ENCODE results near the gene GLP1R. TPM values are rescaled to one million over a fixed set of nuclear protein-coding genes. Genes with fewer than 3 reads are reported as not detected.

GLP1R gene
- total and polyA plus RNA-seq, 2 of the 13 experiments (the other 11 are each of a cell fraction or from before 2014, with no cell fraction given), result not detected

DNA sequence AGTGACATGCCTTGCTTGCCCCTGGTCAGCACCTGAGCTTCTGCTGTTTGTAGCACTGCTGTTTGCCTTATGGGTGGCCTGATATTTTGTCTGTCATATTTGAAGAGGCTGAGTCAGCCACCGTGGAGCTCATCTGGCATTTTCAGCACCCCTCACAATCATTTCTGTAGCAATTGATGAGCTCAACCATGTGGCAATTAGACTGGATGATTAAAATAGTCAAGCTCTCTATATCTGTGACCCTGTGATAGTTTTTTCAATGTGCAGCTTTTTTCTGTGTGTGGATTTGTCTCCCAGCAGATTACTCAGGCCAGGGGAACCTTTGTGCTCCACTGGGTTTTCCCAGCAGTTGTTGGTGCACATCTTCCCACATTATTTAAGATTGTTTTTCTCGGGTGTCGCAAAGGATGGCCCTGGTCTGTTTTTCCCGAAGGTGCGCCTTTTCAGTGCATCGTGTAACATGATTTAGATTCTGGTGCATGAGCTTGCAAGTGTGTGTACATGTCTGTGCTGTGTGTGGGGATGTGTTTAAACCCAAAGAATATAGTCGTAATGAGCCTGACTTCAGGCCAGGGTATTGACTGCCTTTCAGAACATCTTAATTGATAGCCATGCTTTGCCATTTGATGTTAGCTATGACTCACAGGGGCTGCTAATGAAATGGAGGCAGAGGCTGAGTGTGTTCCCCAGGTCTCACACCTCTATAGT is 31.6 kb upstream of the GLP1R start:
- Histone ChIP-seq H3K79me2 (ENCODE audit: insufficient read depth, low read length) (no peaks in the 10 kb centered on the region), H3K4me3 (replicated peaks in 1 of 3; ENCODE audit: insufficient read depth in 1 of 3, low read depth in 2 of 3, low read length in 3 of 3) (no peak overlapping the region), H2AFZ (ENCODE audit: low read length) (no peak overlapping the region), H3K36me3 (replicated peaks in 1 of 2; ENCODE audit: control insufficient read depth in 1 of 2, insufficient read depth in 2 of 2, low read length in 2 of 2) (no peaks in the 10 kb centered on the region), H3K9ac (ENCODE audit: insufficient read depth, low read depth, low read length) (no peak overlapping the region), H4K20me1 (ENCODE audit: insufficient read depth, low read length) (no peaks in the 10 kb centered on the region), H3K9me3 (ENCODE audit: low read length) (no peaks in the 10 kb centered on the region), H3K27me3 (ENCODE audit: control insufficient read depth in 1 of 2, insufficient read depth in 2 of 2, low read length in 2 of 2) (no peaks in the 10 kb centered on the region; a peak in 1 of 5 replicates), H3K4me1 (ENCODE audit: insufficient read depth, low read length) (no peaks in the 10 kb centered on the region), H3K4me2 (ENCODE audit: low read depth, low read length) (no peak overlapping the region), H3K27ac (ENCODE audit: extremely low read length, insufficient read depth, low read length) (no peak overlapping the region)
- no TSS peak for BruUV-seq (replicated peaks)
- intact Hi-C loops (cut with micrococcal nuclease; ENCODE audit: unreplicated experiment) (no loop called here), in situ Hi-C loops (cut with HindIII; ENCODE audit: extremely low pct_ligation_motif_present, low pct_unique_long_range_greater_than_20kb) (no loop called here)
- ChIA-PET CTCF (ENCODE audit: low intra/inter-chr PET ratio, low total read pairs) (no interaction called here), POLR2A (no interaction called here)
- whole genome bisulfite sequencing (ENCODE audit: low lambda C conversion rate), result 38% methylated on average over 7 of the region's 7 CpGs
- FAIRE-seq (no peak), DNase-seq (ENCODE audit: low spot score) (no peak), ATAC-seq (no peak)
- TF ChIP-seq ZNF776 (CRISPR knock-in tag; IDR thresholded peaks at IDR 0.05) (no peak), NFKB2 (CRISPR knock-in tag; IDR thresholded peaks at IDR 0.05; ENCODE audit: borderline replicate concordance) (no peak), HDAC1 (CRISPR knock-in tag; IDR thresholded peaks at IDR 0.05) (no peak), SNAI1 (CRISPR knock-in tag; IDR thresholded peaks at IDR 0.05; ENCODE audit: borderline replicate concordance) (no peak), MTF1 (CRISPR knock-in tag; IDR thresholded peaks at IDR 0.05) (no peak), ZNF124 (CRISPR knock-in tag; IDR thresholded peaks at IDR 0.05) (no peak)

DNA sequence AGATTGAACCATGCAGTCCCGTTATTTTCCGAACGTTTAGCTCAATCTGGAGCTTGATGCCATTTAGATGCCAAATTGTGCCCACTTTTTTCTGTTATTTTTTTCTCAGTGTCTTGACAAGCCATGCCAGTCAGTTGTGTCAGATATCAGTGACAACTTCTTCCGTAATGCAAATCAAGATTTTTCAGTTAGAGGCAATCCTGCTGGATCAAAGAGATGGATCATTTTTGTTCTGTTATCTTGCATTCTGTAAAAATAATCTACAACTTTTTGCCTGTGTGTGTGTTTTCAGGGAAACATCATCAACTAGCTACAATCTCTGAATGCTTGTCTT is 31.1 kb upstream of the GLP1R start:
- Histone ChIP-seq H3K27me3 (ENCODE audit: control insufficient read depth in 1 of 2, insufficient read depth in 2 of 2, low read length in 2 of 2) (no peaks in the 10 kb centered on the region; a peak in 1 of 5 replicates), H2AFZ (ENCODE audit: low read length) (no peak overlapping the region), H3K27ac (ENCODE audit: extremely low read length, insufficient read depth, low read length) (no peak overlapping the region), H3K4me1 (ENCODE audit: insufficient read depth, low read length) (no peaks in the 10 kb centered on the region), H3K36me3 (replicated peaks in 1 of 2; ENCODE audit: control insufficient read depth in 1 of 2, insufficient read depth in 2 of 2, low read length in 2 of 2) (no peaks in the 10 kb centered on the region), H3K9me3 (ENCODE audit: low read length) (no peaks in the 10 kb centered on the region), H3K4me2 (ENCODE audit: low read depth, low read length) (no peak overlapping the region), H4K20me1 (ENCODE audit: insufficient read depth, low read length) (no peaks in the 10 kb centered on the region), H3K79me2 (ENCODE audit: insufficient read depth, low read length) (no peaks in the 10 kb centered on the region), H3K4me3 (replicated peaks in 1 of 3; ENCODE audit: insufficient read depth in 1 of 3, low read depth in 2 of 3, low read length in 3 of 3) (no peak overlapping the region), H3K9ac (ENCODE audit: insufficient read depth, low read depth, low read length) (no peak overlapping the region)
- WGBS (ENCODE audit: low lambda C conversion rate), result 18% methylated on average over 4 of the region's 4 CpGs
- no peak for DNase-seq (ENCODE audit: low spot score)
- in situ Hi-C loops (cut with HindIII; ENCODE audit: extremely low pct_ligation_motif_present, low pct_unique_long_range_greater_than_20kb), result no loop called here
- intact Hi-C loops (cut with micrococcal nuclease; ENCODE audit: unreplicated experiment), result no loop called here
- CTCF ChIA-PET (ENCODE audit: low intra/inter-chr PET ratio, low total read pairs), result no interaction called here
- POLR2A ChIA-PET, result no interaction called here
- no TSS peak for BruUV-seq (replicated peaks)
- no peak for ATAC-seq
- FAIRE-seq, result no peak
- TF ChIP-seq, protein P1, sequence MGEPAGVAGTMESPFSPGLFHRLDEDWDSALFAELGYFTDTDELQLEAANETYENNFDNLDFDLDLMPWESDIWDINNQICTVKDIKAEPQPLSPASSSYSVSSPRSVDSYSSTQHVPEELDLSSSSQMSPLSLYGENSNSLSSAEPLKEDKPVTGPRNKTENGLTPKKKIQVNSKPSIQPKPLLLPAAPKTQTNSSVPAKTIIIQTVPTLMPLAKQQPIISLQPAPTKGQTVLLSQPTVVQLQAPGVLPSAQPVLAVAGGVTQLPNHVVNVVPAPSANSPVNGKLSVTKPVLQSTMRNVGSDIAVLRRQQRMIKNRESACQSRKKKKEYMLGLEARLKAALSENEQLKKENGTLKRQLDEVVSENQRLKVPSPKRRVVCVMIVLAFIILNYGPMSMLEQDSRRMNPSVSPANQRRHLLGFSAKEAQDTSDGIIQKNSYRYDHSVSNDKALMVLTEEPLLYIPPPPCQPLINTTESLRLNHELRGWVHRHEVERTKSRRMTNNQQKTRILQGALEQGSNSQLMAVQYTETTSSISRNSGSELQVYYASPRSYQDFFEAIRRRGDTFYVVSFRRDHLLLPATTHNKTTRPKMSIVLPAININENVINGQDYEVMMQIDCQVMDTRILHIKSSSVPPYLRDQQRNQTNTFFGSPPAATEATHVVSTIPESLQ (CRISPR knock-in tag; conservative IDR thresholded peaks at IDR 0.05), result no peak
- no peak for TF ChIP-seq ZNF724P (CRISPR knock-in tag; IDR thresholded peaks at IDR 0.05; ENCODE audit: borderline replicate concordance)
- TF ChIP-seq SAFB2 (CRISPR knock-in tag; IDR thresholded peaks at IDR 0.05; ENCODE audit: borderline replicate concordance, low read depth), result no peak
- no peak for TF ChIP-seq ZNF383 (CRISPR knock-in tag; IDR thresholded peaks at IDR 0.05; ENCODE audit: borderline replicate concordance)
